ENCODE data around the gene CTNND2.

The CTNND2 gene

DNA sequence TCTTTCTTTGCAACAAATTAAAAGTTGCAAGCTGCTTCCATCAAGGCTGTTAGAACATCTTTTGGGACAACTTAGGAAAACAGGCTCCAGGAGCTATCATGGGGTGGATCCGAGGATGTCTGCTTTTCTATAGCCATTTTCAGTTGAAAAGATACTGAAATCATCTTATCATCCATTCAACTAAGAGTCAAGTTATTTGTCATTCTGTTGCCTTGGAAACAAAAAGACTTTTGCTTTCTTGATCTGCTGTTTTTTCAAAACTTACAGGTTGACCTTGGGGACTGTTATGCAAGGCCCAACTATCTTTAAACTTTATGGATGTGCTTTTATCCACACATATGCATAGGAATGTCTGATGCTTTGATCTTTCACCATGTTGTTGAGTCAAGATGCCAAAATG, 597.9 kb downstream of the CTNND2 start:
- no peak overlapping the region for H3K4me3 ChIP-seq (ENCODE audit: low read depth in 1 of 2, low read length in 2 of 2)
- no peaks in the 10 kb centered on the region for H3K27me3 ChIP-seq (ENCODE audit: control insufficient read depth in 1 of 2, insufficient read depth in 2 of 2, low read length in 2 of 2)
- no peak overlapping the region for H3K9ac ChIP-seq (ENCODE audit: low read depth in 1 of 2, low read length in 2 of 2)
- no peaks in the 10 kb centered on the region for H3K4me1 ChIP-seq (ENCODE audit: control insufficient read depth in 1 of 2, insufficient read depth in 2 of 2, low read length in 2 of 2)
- H3K9me3 ChIP-seq (ENCODE audit: control insufficient read depth in 1 of 2, low read length in 2 of 2), result no peaks in the 10 kb centered on the region
- no peak overlapping the region for H3K27ac ChIP-seq (ENCODE audit: low read depth, low read length)
- H3K36me3 ChIP-seq (ENCODE audit: control insufficient read depth in 1 of 2, insufficient read depth in 2 of 2, low read length in 2 of 2), result no peaks in the 10 kb centered on the region

DNA sequence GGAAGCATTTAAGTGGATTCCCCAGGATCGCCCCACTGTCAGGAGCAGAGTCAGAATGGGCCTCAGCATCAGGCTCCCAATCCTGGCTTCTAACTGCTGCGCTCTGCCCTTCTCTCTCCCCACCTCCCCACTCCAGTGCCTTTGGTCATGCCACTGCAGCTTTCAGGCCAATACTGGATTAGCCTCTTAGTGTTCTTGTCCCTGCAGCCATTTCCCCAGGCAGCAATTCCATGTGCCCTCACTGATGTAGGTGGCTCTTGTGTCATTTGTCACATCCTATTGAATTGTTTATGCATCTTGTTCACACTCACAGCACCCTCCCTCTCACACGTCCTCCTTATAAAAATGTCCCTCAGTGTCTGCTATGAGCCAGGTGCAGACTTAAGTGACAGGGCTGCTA, 599.0 kb downstream of the CTNND2 start:
- Histone ChIP-seq H3K4me1 (ENCODE audit: control insufficient read depth in 1 of 2, insufficient read depth in 2 of 2, low read length in 2 of 2) (no peaks in the 10 kb centered on the region), H3K9me3 (ENCODE audit: control insufficient read depth in 1 of 2, low read length in 2 of 2) (no peaks in the 10 kb centered on the region), H3K36me3 (ENCODE audit: control insufficient read depth in 1 of 2, insufficient read depth in 2 of 2, low read length in 2 of 2) (no peaks in the 10 kb centered on the region), H3K4me3 (ENCODE audit: low read depth in 1 of 2, low read length in 2 of 2) (no peak overlapping the region), H3K9ac (ENCODE audit: low read depth in 1 of 2, low read length in 2 of 2) (no peak overlapping the region), H3K27ac (ENCODE audit: low read depth, low read length) (no peak overlapping the region), H3K27me3 (ENCODE audit: control insufficient read depth in 1 of 2, insufficient read depth in 2 of 2, low read length in 2 of 2) (no peaks in the 10 kb centered on the region)

DNA sequence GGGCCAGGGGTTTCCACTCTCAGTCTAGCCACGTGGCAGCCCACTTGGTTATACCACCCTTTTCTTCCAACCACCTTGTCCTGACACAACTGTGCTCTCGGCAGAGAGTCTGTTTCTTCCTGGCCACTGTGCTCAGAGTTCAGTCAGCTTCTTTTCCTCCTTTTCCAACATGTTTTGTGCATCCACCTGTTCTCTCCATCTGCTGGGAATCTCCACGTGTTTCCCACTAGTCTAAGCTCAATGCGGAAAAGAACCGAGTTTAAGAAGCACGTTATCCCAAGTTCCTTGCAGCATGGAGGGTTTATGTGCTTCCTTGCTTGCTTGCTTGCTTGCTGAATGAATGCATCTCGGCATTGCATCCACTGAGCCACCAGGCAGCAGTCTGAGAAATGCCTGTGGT, 599.6 kb downstream of the CTNND2 start:
- H3K27ac ChIP-seq (ENCODE audit: low read depth, low read length), result no peak overlapping the region
- H3K9me3 ChIP-seq (ENCODE audit: control insufficient read depth in 1 of 2, low read length in 2 of 2), result no peaks in the 10 kb centered on the region
- H3K4me1 ChIP-seq (ENCODE audit: control insufficient read depth in 1 of 2, insufficient read depth in 2 of 2, low read length in 2 of 2), result no peaks in the 10 kb centered on the region
- no peaks in the 10 kb centered on the region for H3K36me3 ChIP-seq (ENCODE audit: control insufficient read depth in 1 of 2, insufficient read depth in 2 of 2, low read length in 2 of 2)
- no peaks in the 10 kb centered on the region for H3K27me3 ChIP-seq (ENCODE audit: control insufficient read depth in 1 of 2, insufficient read depth in 2 of 2, low read length in 2 of 2)
- H3K9ac ChIP-seq (ENCODE audit: low read depth in 1 of 2, low read length in 2 of 2), result no peak overlapping the region
- H3K4me3 ChIP-seq (ENCODE audit: low read depth in 1 of 2, low read length in 2 of 2), result no peak overlapping the region

DNA sequence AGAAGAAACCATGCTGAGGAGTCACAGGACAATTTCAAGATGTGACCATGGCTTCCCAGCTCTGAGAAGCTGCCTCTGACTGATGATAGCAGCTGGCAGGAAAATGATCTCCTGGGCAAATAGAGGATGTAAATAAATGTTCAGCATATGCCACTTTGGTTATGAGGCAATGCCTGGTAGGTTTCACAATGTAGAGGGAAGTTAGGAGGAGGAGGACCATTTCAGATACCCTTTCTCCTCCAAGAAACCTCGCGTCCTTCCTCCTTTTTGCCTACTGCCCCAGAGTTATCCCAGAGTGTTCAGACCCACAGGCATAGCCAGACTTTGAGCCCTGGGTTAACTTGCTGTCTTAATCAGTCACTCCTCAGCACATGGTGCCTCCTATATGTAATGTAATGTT, 601.6 kb downstream of the CTNND2 start:
- H3K9ac ChIP-seq (ENCODE audit: low read depth in 1 of 2, low read length in 2 of 2), result no peak overlapping the region
- H3K27me3 ChIP-seq (ENCODE audit: control insufficient read depth in 1 of 2, insufficient read depth in 2 of 2, low read length in 2 of 2), result no peaks in the 10 kb centered on the region
- H3K4me1 ChIP-seq (ENCODE audit: control insufficient read depth in 1 of 2, insufficient read depth in 2 of 2, low read length in 2 of 2), result no peaks in the 10 kb centered on the region
- no peak overlapping the region for H3K27ac ChIP-seq (ENCODE audit: low read depth, low read length)
- H3K9me3 ChIP-seq (ENCODE audit: control insufficient read depth in 1 of 2, low read length in 2 of 2), result no peaks in the 10 kb centered on the region
- H3K4me3 ChIP-seq (ENCODE audit: low read depth in 1 of 2, low read length in 2 of 2), result no peak overlapping the region
- no peaks in the 10 kb centered on the region for H3K36me3 ChIP-seq (ENCODE audit: control insufficient read depth in 1 of 2, insufficient read depth in 2 of 2, low read length in 2 of 2)

DNA sequence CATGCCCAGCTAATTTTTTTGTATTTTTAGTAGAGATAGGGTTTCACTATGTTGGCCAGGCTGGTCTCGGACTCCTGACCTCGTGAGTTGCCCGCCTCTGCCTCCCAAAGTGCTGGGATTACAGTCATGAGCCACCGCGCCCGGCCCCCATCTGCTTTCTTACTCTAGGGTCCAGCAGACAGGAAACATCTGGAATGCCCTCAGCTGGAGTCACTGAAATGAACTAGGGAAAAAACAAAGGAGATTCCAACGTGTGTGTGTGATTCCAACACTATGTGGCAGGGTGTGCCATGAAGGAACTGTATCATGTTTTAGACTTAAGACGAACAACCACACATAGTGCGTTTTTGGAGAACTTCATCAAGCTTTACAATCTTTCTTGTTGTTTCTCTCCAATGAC, 603.1 kb downstream of the CTNND2 start:
- Histone ChIP-seq H3K4me1 (ENCODE audit: control insufficient read depth in 1 of 2, insufficient read depth in 2 of 2, low read length in 2 of 2) (no peaks in the 10 kb centered on the region), H3K9ac (ENCODE audit: low read depth in 1 of 2, low read length in 2 of 2) (no peak overlapping the region), H3K36me3 (ENCODE audit: control insufficient read depth in 1 of 2, insufficient read depth in 2 of 2, low read length in 2 of 2) (no peaks in the 10 kb centered on the region), H3K27me3 (ENCODE audit: control insufficient read depth in 1 of 2, insufficient read depth in 2 of 2, low read length in 2 of 2) (no peaks in the 10 kb centered on the region), H3K9me3 (ENCODE audit: control insufficient read depth in 1 of 2, low read length in 2 of 2) (no peaks in the 10 kb centered on the region), H3K27ac (ENCODE audit: low read depth, low read length) (no peak overlapping the region), H3K4me3 (ENCODE audit: low read depth in 1 of 2, low read length in 2 of 2) (no peak overlapping the region)

DNA sequence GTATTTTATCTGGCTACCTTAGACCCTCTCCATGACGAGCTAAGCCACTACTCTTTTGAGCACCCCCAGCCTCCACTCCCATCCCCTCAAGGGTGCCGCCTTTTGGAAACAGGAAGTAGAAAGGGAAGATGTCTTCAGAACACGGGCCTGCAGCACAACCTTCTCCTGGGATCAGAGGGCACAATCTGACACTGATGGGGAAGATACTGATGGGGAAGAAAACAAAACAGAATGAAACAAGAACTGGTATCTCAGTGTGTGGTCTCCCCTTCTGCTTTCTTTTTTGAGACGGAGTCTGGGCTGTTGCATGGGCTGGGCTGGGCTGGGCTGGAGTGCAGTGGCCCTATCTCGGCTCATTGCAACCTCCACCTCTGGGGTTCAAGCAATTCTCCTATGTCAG, 603.5 kb downstream of the CTNND2 start:
- Histone ChIP-seq H3K4me3 (ENCODE audit: low read depth in 1 of 2, low read length in 2 of 2) (no peak overlapping the region), H3K36me3 (ENCODE audit: control insufficient read depth in 1 of 2, insufficient read depth in 2 of 2, low read length in 2 of 2) (no peaks in the 10 kb centered on the region), H3K27me3 (ENCODE audit: control insufficient read depth in 1 of 2, insufficient read depth in 2 of 2, low read length in 2 of 2) (no peaks in the 10 kb centered on the region), H3K9ac (ENCODE audit: low read depth in 1 of 2, low read length in 2 of 2) (no peak overlapping the region), H3K27ac (ENCODE audit: low read depth, low read length) (no peak overlapping the region), H3K4me1 (ENCODE audit: control insufficient read depth in 1 of 2, insufficient read depth in 2 of 2, low read length in 2 of 2) (no peaks in the 10 kb centered on the region), H3K9me3 (ENCODE audit: control insufficient read depth in 1 of 2, low read length in 2 of 2) (no peaks in the 10 kb centered on the region)

DNA sequence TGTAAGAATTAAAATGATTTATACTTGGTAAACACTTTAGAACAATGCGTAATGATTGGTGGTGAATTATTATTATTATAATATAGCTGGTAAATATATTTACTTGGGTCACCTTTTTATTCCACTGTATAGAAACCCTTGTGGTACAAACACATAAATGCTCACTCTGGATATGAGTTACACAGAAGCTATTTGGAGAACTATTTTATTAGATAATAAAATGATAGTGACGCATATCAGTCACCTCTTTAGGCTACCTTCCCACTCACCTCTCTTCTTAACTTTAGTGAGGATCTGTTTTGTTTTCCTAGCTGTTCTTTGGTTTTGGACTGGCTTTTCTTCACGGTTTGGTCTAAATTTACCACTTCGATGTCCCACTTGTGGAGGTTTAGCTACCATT, 605.4 kb downstream of the CTNND2 start:
- Histone ChIP-seq H3K36me3 (ENCODE audit: control insufficient read depth in 1 of 2, insufficient read depth in 2 of 2, low read length in 2 of 2) (no peaks in the 10 kb centered on the region), H3K9me3 (ENCODE audit: control insufficient read depth in 1 of 2, low read length in 2 of 2) (no peaks in the 10 kb centered on the region), H3K27ac (ENCODE audit: low read depth, low read length) (no peak overlapping the region), H3K9ac (ENCODE audit: low read depth in 1 of 2, low read length in 2 of 2) (no peak overlapping the region), H3K27me3 (ENCODE audit: control insufficient read depth in 1 of 2, insufficient read depth in 2 of 2, low read length in 2 of 2) (no peaks in the 10 kb centered on the region), H3K4me1 (ENCODE audit: control insufficient read depth in 1 of 2, insufficient read depth in 2 of 2, low read length in 2 of 2) (no peaks in the 10 kb centered on the region), H3K4me3 (ENCODE audit: low read depth in 1 of 2, low read length in 2 of 2) (no peak overlapping the region)

DNA sequence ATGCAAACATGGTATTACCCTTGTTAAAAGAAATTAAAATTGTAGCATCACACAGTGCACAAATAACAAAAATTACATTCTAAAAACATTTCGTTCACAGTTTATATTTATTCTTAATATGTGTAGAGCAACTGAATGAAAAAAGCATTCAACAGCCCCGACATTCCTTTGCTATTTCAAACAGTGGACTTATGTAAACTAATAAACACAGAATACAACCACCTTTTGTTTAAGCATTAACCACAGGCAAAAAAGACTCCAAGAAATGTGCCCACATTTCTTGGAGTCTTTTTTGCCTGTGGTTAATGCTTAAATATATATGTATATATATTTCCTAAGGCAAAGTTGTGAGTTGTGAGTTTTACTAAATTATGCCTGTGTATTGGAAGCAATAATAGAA, 610.7 kb downstream of the CTNND2 start:
- H3K27ac ChIP-seq (ENCODE audit: low read depth, low read length), result no peak overlapping the region
- H3K4me1 ChIP-seq (ENCODE audit: control insufficient read depth in 1 of 2, insufficient read depth in 2 of 2, low read length in 2 of 2), result no peaks in the 10 kb centered on the region

DNA sequence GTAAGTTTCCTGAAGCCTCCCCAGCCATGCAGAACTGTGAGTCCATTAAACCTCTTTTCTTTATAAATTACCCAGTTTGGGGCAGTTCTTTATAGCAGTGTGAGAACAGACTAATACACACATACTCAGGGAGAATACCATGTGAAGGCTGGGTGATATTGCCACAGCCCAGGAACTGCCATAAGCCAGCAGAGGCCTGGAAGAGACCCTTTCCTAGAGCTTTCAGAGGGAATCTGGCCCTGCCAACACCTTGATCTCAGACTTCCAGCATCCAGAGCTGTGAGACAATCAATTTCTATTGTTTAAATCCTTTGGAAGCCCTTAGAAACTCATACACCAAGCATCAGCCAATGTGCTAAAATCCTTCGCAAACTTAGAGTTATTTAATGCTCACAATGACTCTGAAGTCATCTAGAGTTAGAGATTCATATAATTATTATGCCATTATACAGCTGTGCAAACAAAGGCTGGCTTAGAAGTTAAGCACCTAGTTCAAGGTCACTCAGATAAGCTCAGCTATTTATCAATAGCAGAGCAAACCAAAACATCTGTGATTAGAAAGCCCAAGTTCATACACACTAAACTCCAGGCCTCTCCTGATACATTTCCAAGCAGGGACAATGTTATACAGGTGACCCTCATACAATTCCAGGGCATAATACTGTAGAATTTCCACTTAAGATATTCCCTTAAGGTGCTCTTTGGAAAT, 611.4 kb downstream of the CTNND2 start:
- H3K36me3 ChIP-seq (ENCODE audit: control insufficient read depth in 1 of 2, insufficient read depth in 2 of 2, low read length in 2 of 2), result no peaks in the 10 kb centered on the region
- no peaks in the 10 kb centered on the region for H3K9me3 ChIP-seq (ENCODE audit: control insufficient read depth in 1 of 2, low read length in 2 of 2)
- H3K4me3 ChIP-seq (ENCODE audit: low read depth in 1 of 2, low read length in 2 of 2), result no peak overlapping the region
- no peaks in the 10 kb centered on the region for H3K27me3 ChIP-seq (ENCODE audit: control insufficient read depth in 1 of 2, insufficient read depth in 2 of 2, low read length in 2 of 2)
- no peaks in the 10 kb centered on the region for H3K4me1 ChIP-seq (ENCODE audit: control insufficient read depth in 1 of 2, insufficient read depth in 2 of 2, low read length in 2 of 2)
- no peak overlapping the region for H3K9ac ChIP-seq (ENCODE audit: low read depth in 1 of 2, low read length in 2 of 2)
- H3K27ac ChIP-seq (ENCODE audit: low read depth, low read length), result no peak overlapping the region

More for the DNA sequence above, 610.7 kb downstream of the CTNND2 start:
- H3K27me3 ChIP-seq (ENCODE audit: control insufficient read depth in 1 of 2, insufficient read depth in 2 of 2, low read length in 2 of 2), result no peaks in the 10 kb centered on the region
- H3K9ac ChIP-seq (ENCODE audit: low read depth in 1 of 2, low read length in 2 of 2), result no peak overlapping the region
- H3K4me3 ChIP-seq (ENCODE audit: low read depth in 1 of 2, low read length in 2 of 2), result no peak overlapping the region
- H3K36me3 ChIP-seq (ENCODE audit: control insufficient read depth in 1 of 2, insufficient read depth in 2 of 2, low read length in 2 of 2), result no peaks in the 10 kb centered on the region
- H3K9me3 ChIP-seq (ENCODE audit: control insufficient read depth in 1 of 2, low read length in 2 of 2), result no peaks in the 10 kb centered on the region

DNA sequence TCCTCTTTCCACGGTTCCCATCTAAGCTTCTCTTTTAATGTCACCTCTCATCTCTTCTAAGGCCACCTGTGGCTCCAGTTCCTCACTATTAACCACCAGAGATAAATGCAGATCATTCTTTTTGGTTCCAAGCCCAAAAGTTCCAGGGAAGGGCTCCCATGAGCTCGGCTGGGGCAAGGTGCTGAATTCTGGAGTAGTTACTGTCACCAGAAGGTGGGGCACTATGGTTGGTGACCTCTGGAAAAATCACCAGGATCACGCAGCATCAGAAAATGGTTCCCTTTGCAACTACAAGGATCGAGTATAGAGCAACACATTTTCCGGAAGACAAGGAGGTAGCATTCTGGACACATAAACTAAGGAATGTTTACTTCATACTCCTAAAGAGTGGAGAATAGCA, 614.5 kb downstream of the CTNND2 start:
- no peak overlapping the region for H3K9ac ChIP-seq (ENCODE audit: low read depth in 1 of 2, low read length in 2 of 2)
- H3K27me3 ChIP-seq (ENCODE audit: control insufficient read depth in 1 of 2, insufficient read depth in 2 of 2, low read length in 2 of 2), result no peaks in the 10 kb centered on the region
- H3K4me1 ChIP-seq (ENCODE audit: control insufficient read depth in 1 of 2, insufficient read depth in 2 of 2, low read length in 2 of 2), result no peaks in the 10 kb centered on the region
- H3K4me3 ChIP-seq (ENCODE audit: low read depth in 1 of 2, low read length in 2 of 2), result no peak overlapping the region
- no peaks in the 10 kb centered on the region for H3K9me3 ChIP-seq (ENCODE audit: control insufficient read depth in 1 of 2, low read length in 2 of 2)
- no peak overlapping the region for H3K27ac ChIP-seq (ENCODE audit: low read depth, low read length)
- no peaks in the 10 kb centered on the region for H3K36me3 ChIP-seq (ENCODE audit: control insufficient read depth in 1 of 2, insufficient read depth in 2 of 2, low read length in 2 of 2)

DNA sequence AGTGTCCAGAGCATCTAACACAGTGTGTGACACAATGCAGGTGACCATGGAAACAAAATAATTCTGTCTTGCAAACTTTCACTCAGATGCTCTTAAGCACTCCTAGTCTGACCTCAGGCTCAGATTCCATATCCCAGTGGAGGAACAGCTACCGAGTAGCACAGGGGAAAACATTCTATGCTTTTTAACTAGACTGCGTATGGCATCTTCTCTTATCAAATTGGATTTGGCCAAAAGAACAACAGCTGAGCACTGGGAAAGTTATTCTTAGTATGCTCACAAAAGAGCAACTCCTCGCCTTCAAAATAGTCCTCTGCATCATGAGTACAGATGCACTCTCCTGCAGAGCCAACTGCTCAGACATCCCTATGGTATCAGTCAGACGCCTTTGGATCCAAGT, 615.0 kb downstream of the CTNND2 start:
- Histone ChIP-seq H3K27ac (ENCODE audit: low read depth, low read length) (no peak overlapping the region), H3K9ac (ENCODE audit: low read depth in 1 of 2, low read length in 2 of 2) (no peak overlapping the region)

More for the DNA sequence above, 615.0 kb downstream of the CTNND2 start:
- H3K9me3 ChIP-seq (ENCODE audit: control insufficient read depth in 1 of 2, low read length in 2 of 2), result no peaks in the 10 kb centered on the region
- no peaks in the 10 kb centered on the region for H3K36me3 ChIP-seq (ENCODE audit: control insufficient read depth in 1 of 2, insufficient read depth in 2 of 2, low read length in 2 of 2)
- H3K27me3 ChIP-seq (ENCODE audit: control insufficient read depth in 1 of 2, insufficient read depth in 2 of 2, low read length in 2 of 2), result no peaks in the 10 kb centered on the region
- H3K4me3 ChIP-seq (ENCODE audit: low read depth in 1 of 2, low read length in 2 of 2), result no peak overlapping the region
- no peaks in the 10 kb centered on the region for H3K4me1 ChIP-seq (ENCODE audit: control insufficient read depth in 1 of 2, insufficient read depth in 2 of 2, low read length in 2 of 2)

All from duodenal mucosa (tissue), 2 donors.